HepG2 (cell line): Measurements from ENCODE around the gene DPY30. TPM values are rescaled to one million over a fixed set of nuclear protein-coding genes. Genes with fewer than 3 reads are reported as not detected.

Experiments
- ARID3A ChIP-seq: IDR thresholded peaks from 2 replicates; pipeline ENCODE4 v1.6.1; 2012; ENCODE audit warnings: low read depth, low read length, improper control_type of control experiment
- CREM ChIP-seq, 2 experiments: sonication (generic) in 1 of 2; formaldehyde crosslinking in 1 of 2; IDR thresholded peaks; 2 replicates each; pipeline versions ENCODE4 v1.4.0 to v1.6.1; 2016 to 2020; ENCODE audit warnings: antibody characterized with exemption in 1 of 2, mild to moderate bottlenecking in 1 of 2, missing genetic modification reagents in 1 of 2
- GTF2F1 ChIP-seq: fragments of 150-350 bp; IDR thresholded peaks from 2 replicates; pipeline ENCODE4 v1.6.1; 2014; ENCODE audit warnings: low read length
- GZF1 ChIP-seq: sonication (generic); formaldehyde crosslinking; IDR thresholded peaks from 2 replicates; pipeline ENCODE4 v1.5.1; 2020; ENCODE audit warnings: mild to moderate bottlenecking, missing genetic modification reagents
- IRF1 ChIP-seq: sonication (generic); formaldehyde crosslinking; IDR thresholded peaks from 2 replicates; pipeline ENCODE4 v1.4.0; 2020; ENCODE audit warnings: low read depth, mild to moderate bottlenecking, missing genetic modification reagents
- JUND ChIP-seq: sonication (generic); formaldehyde crosslinking; IDR thresholded peaks from 2 replicates; pipeline ENCODE4 v1.8.0; 2022; ENCODE audit warnings: mild to moderate bottlenecking, missing genetic modification reagents
- KLF13 ChIP-seq: sonication (generic); formaldehyde crosslinking; IDR thresholded peaks from 2 replicates; pipeline ENCODE4 v1.4.0; 2020; ENCODE audit warnings: mild to moderate bottlenecking, missing genetic modification reagents
- MEIS2 ChIP-seq: sonication (generic); formaldehyde crosslinking; IDR thresholded peaks from 2 replicates; pipeline ENCODE4 v1.9.0; 2021; ENCODE audit warnings: mild to moderate bottlenecking, missing genetic modification reagents
- MTA1 ChIP-seq: sonication (generic); formaldehyde crosslinking; IDR thresholded peaks from 2 replicates; pipeline ENCODE4 v1.4.0; 2020; ENCODE audit warnings: missing genetic modification reagents, mild to moderate bottlenecking, borderline replicate concordance
- NBN ChIP-seq: fragments of 450-650 bp; conservative IDR thresholded peaks from 2 replicates; pipeline ENCODE4 v1.6.1; 2017
- PAXIP1 ChIP-seq: sonication (generic); formaldehyde crosslinking; conservative IDR thresholded peaks from 2 replicates; pipeline ENCODE4 v1.4.0; 2020; ENCODE audit warnings: mild to moderate bottlenecking, missing genetic modification reagents, moderate library complexity
- SIX1 ChIP-seq: sonication (generic); formaldehyde crosslinking; IDR thresholded peaks from 2 replicates; pipeline ENCODE4 v1.4.0; 2020; ENCODE audit warnings: missing genetic modification reagents, borderline replicate concordance
- SMARCE1 ChIP-seq: fragments of 450-650 bp; IDR thresholded peaks from 2 replicates; pipeline ENCODE4 v1.6.1; 2017; ENCODE audit warnings: borderline replicate concordance
- ZFP82 ChIP-seq: sonication (generic); formaldehyde crosslinking; IDR thresholded peaks from 2 replicates; pipeline ENCODE4 v1.5.1; 2020; ENCODE audit warnings: mild to moderate bottlenecking, missing genetic modification reagents, borderline replicate concordance
- ZNF18 ChIP-seq: sonication (generic); formaldehyde crosslinking; IDR thresholded peaks from 2 replicates; pipeline ENCODE4 v1.8.0; 2022; ENCODE audit warnings: mild to moderate bottlenecking, missing genetic modification reagents; ENCODE audit not compliant: insufficient replicate concordance
- ZNF280B ChIP-seq: sonication (generic); formaldehyde crosslinking; IDR thresholded peaks from 2 replicates; pipeline ENCODE4 v1.5.0; 2020; ENCODE audit warnings: missing genetic modification reagents, mild to moderate bottlenecking, borderline replicate concordance
- ZNF33B ChIP-seq: sonication (generic); formaldehyde crosslinking; IDR thresholded peaks from 2 replicates; pipeline ENCODE4 v1.5.1; 2020; ENCODE audit warnings: mild to moderate bottlenecking, missing genetic modification reagents
- polyA plus RNA-seq, 8 experiments: library from polyadenylated mRNA; depleted of rRNA in 3 of 8; stranded (reverse) in 7 of 8; unstranded in 1 of 8; fragments of >200 nt; fragmentation: Illumina TruSeq in 4 of 8; extraction: Trizol in 4 of 8; gene quantifications; 2 replicates each; pipeline versions ENCODE4 v1.2.1 to v1.2.3, GENCODE V29; 2011 to 2016; ENCODE audit warnings: low read depth in 4 of 8, missing spikeins in 1 of 8, mixed read lengths in 1 of 8; ENCODE audit not compliant: insufficient read depth in 1 of 8
- total RNA-seq, 5 experiments: library from RNA; depleted of rRNA; stranded (reverse); fragments of >200 nt; fragmentation: Illumina TruSeq; extraction: Trizol; gene quantifications; 2 replicates each; pipeline ENCODE4 v1.2.3, GENCODE V29; 2016; ENCODE audit warnings: low read depth in 1 of 5

DPY30 gene
- total and polyA plus RNA-seq, 2 of the 13 experiments (the other 11 are each of a cell fraction or from before 2014, with no cell fraction given), result 98.1 to 118 TPM

- TF ChIP-seq ZNF280B (CRISPR knock-in tag) (peak; percentile 77), SMARCE1 (no peak), ARID3A (no peak), MTA1 (CRISPR knock-in tag) (peak; percentile 58; the same call in 1 of the 2 replicates), ZNF33B (no peak), CREM (IDR thresholded peaks at IDR 0.05) (no peak), CREM (CRISPR knock-in tag; IDR thresholded peaks at IDR 0.05) (no peak), ZFP82 (CRISPR knock-in tag) (no peak), PAXIP1 (no peak), GZF1 (CRISPR knock-in tag) (0 out of 2 replicates have a peak, but pooled peaks have one; percentile 59), NBN (no peak), SIX1 (CRISPR knock-in tag) (no peak), JUND (CRISPR knock-in tag) (no peak), IRF1 (no peak), ZNF18 (no peak), GTF2F1 (no peak), KLF13 (CRISPR knock-in tag) (0 out of 2 replicates have a peak, but pooled peaks have one; percentile 22), MEIS2 (CRISPR knock-in tag) (peak; percentile 27; the same call in 1 of the 2 replicates)
Observed at GRCh38 chr2:32009516-32010256, 29.9 kb downstream of the DPY30 start (continued).
